Measurements from ENCODE around the gene RDH16. TPM values are rescaled to one million over a fixed set of nuclear protein-coding genes. Genes with fewer than 3 reads are reported as not detected.

RDH16 gene, protein sequence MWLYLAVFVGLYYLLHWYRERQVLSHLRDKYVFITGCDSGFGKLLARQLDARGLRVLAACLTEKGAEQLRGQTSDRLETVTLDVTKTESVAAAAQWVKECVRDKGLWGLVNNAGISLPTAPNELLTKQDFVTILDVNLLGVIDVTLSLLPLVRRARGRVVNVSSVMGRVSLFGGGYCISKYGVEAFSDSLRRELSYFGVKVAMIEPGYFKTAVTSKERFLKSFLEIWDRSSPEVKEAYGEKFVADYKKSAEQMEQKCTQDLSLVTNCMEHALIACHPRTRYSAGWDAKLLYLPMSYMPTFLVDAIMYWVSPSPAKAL
- 1 to 10 TPM in 3 of 4 donors, not detected in 1; 1.5 to 1.8 (median 1.7) TPM for total RNA-seq

DNA sequence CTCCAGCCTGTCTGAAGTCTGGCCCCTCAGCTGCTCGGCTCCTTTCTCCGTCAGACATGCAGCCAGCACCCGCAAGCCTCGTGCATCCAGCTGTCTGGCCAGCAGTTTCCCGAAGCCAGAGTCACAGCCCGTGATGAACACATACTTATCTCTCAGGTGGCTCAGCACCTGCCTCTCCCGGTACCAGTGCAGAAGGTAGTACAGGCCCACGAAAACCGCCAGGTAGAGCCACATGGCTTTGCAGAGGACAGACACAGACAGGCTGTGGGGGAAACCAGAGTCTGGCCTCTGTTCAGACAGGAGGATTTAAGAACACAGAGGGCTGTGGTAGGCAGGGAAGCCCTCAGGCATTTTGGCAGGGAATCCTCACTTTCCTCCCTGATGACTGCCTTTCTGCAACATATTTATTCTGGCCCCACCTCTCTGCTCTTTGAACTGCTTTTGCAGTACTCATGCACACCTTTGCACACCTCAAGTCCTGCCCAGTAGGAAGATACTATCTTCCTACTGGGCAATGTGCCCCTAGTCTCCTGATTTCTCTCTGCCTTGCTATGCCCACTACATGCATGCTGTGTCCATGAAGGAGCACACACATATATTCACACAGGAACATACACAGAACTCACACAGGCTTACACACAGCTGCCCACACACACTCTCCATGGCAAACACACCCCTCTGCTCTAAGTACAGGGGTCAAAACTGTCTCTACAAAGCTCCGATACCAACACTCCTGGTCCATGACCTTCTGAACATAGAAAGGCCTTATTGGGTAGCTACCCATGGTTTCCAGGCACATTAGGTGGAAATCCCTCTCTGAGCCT lies at the start of gene RDH16:
Gene RDH16, minus strand, starts transcription at position 380 of the 824 bp plus-strand sequence. Its CDS starts 146 bp downstream, at position 234.
- H3K27ac ChIP-seq, result no peak within 1 kb of the TSS
- no peaks in the 10 kb centered on the region for H3K4me1 ChIP-seq
- DNase-seq (ENCODE audit: low spot score in 2 of 2), result no peak
- 86 to 89% methylated on average over 10 of the region's 10 CpGs for WGBS, 2 donors
- no peaks in the 10 kb centered on the region for H3K27me3 ChIP-seq
- TF ChIP-seq, protein P1, sequence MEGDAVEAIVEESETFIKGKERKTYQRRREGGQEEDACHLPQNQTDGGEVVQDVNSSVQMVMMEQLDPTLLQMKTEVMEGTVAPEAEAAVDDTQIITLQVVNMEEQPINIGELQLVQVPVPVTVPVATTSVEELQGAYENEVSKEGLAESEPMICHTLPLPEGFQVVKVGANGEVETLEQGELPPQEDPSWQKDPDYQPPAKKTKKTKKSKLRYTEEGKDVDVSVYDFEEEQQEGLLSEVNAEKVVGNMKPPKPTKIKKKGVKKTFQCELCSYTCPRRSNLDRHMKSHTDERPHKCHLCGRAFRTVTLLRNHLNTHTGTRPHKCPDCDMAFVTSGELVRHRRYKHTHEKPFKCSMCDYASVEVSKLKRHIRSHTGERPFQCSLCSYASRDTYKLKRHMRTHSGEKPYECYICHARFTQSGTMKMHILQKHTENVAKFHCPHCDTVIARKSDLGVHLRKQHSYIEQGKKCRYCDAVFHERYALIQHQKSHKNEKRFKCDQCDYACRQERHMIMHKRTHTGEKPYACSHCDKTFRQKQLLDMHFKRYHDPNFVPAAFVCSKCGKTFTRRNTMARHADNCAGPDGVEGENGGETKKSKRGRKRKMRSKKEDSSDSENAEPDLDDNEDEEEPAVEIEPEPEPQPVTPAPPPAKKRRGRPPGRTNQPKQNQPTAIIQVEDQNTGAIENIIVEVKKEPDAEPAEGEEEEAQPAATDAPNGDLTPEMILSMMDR (IDR thresholded peaks at IDR 0.05), result no peak
- no peak for TF ChIP-seq POLR2A (IDR thresholded peaks at IDR 0.05)
- no peak for TF ChIP-seq EP300 (IDR thresholded peaks at IDR 0.05)
- peaks cover 0 to 11% (median 0%) of the 10 kb centered on the region in 3 donors for H3K36me3 ChIP-seq
- peaks cover 0 to 31% (median 0%) of the 10 kb centered on the region in 4 donors for H3K9me3 ChIP-seq
- H3K4me3 ChIP-seq, result no peak within 1 kb of the TSS

DNA sequence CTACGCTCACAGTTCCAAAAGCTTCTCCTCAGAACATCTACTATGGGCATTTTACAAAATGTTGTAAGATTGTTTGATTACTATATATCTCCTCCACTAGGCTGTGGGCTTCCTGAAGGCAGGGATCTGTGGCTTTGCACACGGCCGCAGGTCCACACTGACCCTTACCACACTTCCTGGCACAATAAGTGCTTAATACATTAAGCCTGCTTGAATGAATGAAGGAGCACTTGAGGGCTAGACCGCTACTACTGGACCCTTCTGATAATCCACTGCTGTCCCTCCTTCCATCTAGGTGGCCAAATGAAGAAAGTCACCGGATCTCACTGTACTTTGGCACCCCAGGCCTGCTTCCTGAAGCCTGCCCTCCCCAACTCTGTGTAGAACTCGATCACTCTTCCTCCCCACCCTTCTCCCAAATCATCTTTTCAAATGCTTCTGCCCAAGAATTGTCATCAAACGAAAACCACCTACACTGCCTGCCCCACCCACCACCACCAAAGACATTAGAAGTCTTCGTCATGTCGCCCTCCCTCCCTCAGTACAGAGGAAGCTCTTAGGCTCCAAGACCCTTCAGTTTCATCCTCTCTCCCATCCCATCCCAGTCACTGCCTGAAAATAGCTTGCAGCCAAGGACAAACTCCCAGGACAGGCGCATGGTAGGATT lies 49.5 kb upstream of the RDH16 start:
- TF ChIP-seq, protein P1 (IDR thresholded peaks at IDR 0.05), result no peak
- TF ChIP-seq POLR2A (IDR thresholded peaks at IDR 0.05) (no peak), EP300 (IDR thresholded peaks at IDR 0.05) (no peak)
- Histone ChIP-seq H3K4me1 (peaks cover 0 to 40% (median 16%) of the 10 kb centered on the region in 4 donors), H3K36me3 (peaks cover 0 to 29% (median 0%) of the 10 kb centered on the region in 3 donors), H3K4me3 (peak overlapping the region in 3 of 4 donors; percentile 33 to 90 (median 80)), H3K9me3 (no peaks in the 10 kb centered on the region), H3K27ac (peak overlapping the region in 3 of 4 donors; percentile 58 to 84 (median 76)), H3K27me3 (no peaks in the 10 kb centered on the region)
- DNase-seq (ENCODE audit: low spot score in 2 of 2), result no peak
- WGBS, 2 donors, result 56 to 63% methylated on average over 10 of the region's 10 CpGs

DNA sequence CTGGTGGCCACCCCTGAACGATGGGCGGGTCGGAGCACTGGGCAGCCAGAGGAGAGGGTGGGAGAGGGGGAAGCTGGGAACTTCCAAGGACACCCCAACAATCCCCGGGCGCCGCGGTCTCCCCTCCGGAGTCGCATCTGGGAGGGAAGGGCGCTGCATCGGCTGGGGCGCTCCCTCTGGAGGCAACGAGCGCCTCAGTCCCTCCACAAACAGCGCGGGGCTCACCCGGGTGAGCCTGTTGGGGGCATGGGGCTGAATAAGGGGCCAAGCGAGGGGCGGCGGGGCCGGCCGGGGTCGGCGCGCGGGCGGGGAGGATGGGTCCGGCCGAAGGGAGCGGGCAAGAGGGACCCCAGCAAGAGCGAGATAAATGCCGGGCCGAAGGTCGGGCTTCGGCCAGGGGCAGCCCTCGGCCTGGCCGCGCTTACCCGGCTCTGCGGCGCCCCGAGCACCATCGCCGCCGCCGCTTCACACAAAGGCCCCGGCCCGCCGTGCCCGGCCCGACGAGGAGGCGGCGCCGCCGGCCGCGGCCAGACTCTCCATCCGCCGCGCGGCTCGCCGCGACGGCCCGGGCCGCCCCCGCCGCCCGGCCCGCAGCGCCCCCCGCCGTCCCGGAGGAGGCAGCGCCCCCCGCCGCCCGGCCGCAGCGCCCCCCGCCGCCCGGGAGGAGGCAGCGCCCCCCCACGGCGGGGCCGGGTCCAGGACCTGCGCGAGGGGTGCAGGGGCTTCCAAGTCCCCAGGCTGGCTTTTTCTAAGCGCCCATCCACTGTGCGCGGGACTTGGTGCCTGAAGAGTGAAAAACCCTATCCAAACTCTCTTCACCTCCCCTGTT lies 48.8 kb upstream of the RDH16 start, which contains the start of gene ZBTB39:
Gene ZBTB39, minus strand, starts transcription at position 567 of the 829 bp plus-strand sequence. CDS start 1,629 bp downstream, outside the sequence.
- H3K4me3 ChIP-seq, result peak within 1 kb of the TSS; percentile 80 to 97 (median 92)
- no peak for DNase-seq (ENCODE audit: low spot score in 2 of 2)
- WGBS, 2 donors, result 1% methylated on average over 24 to 38 of the region's 94 CpGs
- H3K9me3 ChIP-seq, result no peaks in the 10 kb centered on the region
- no peak for TF ChIP-seq POLR2A (IDR thresholded peaks at IDR 0.05)
- TF ChIP-seq, protein P1 (IDR thresholded peaks at IDR 0.05), result peak; percentile 58 to 84 (median 64)
- no peak for TF ChIP-seq EP300 (IDR thresholded peaks at IDR 0.05)
- peaks cover 0 to 36% (median 0%) of the 10 kb centered on the region in 3 donors for H3K36me3 ChIP-seq
- peaks cover 0 to 47% (median 19%) of the 10 kb centered on the region in 4 donors for H3K4me1 ChIP-seq
- H3K27me3 ChIP-seq, result no peaks in the 10 kb centered on the region
- H3K27ac ChIP-seq, result peak within 1 kb of the TSS; percentile 19 to 90 (median 85)

DNA sequence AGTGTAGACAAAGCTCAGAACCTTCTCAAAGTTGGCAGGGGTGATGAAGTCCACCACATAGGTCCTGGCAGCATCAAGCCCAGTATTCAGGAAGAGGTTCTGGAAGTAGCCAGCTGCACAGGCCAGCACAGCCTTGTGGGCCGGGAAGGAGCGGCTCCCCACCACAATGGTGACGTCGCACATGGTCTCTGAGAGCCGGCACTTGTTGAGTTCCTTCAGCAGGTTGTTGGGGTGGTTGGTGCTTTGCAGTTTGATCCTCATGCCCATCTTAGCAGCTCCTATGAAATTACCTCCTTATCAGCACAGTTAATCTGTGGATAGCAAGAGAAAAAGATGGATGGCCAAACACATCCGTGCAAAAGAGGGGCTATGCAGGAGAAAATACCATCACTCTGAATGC lies 47.2 kb upstream of the RDH16 start:
- H3K36me3 ChIP-seq, result peaks cover 0 to 50% (median 0%) of the 10 kb centered on the region in 3 donors
- DNase-seq (ENCODE audit: low spot score in 2 of 2), result no peak
- no peak overlapping the region for H3K4me3 ChIP-seq

More for the DNA sequence above, 47.2 kb upstream of the RDH16 start:
- TF ChIP-seq EP300 (IDR thresholded peaks at IDR 0.05) (no peak), POLR2A (IDR thresholded peaks at IDR 0.05) (no peak)
- TF ChIP-seq, protein P1 (IDR thresholded peaks at IDR 0.05), result no peak
- 77 to 82% methylated on average over 3 to 6 of the region's 6 CpGs for WGBS, 2 donors
- no peak overlapping the region for H3K27ac ChIP-seq
- peaks cover 0 to 49% (median 20%) of the 10 kb centered on the region in 4 donors for H3K4me1 ChIP-seq
- no peaks in the 10 kb centered on the region for H3K9me3 ChIP-seq
- no peaks in the 10 kb centered on the region for H3K27me3 ChIP-seq

Measured in tibial nerve (tissue), 4 donors.